NOMO-1 treated with DMSO at 0.1 percent for 48 hours (cell line): Measurements from ENCODE around the gene TMBIM1.

Source experiments
- DNase-seq: peaks from one replicate; lab custom pipeline; 2025; ENCODE audit not compliant: unreplicated experiment; lab: John Stamatoyannopoulos, UW

The TMBIM1 gene

GRCh38 chr2:218292048-218293014, at the start of gene TMBIM1:
TSS of gene TMBIM1 (minus strand) at chr2:218292503. CDS start at chr2:218282141, 10,362 bp downstream.
- DNase-seq = peak; percentile 72

DNA sequence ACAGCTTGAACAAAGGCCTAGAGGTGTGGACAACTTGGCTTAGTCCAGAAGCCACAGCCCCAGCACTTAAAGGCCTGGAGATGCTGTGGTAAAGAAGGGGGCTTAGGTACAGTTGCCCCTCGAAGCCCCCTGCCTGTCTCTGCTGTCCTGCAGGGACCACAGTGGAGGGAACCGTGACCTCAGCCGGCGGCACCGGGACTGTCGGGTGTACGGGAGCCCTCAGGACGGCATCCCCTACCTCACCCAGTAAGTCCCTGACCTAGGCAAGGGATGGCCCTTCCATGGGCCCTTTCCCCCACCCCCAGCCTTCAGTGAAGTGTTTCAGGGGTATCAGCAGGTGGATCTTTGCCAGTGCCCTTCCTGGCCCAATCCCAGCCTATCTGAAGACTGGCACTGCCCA, 49.1 kb upstream of the TMBIM1 start:
- no peak for DNase-seq

DNA sequence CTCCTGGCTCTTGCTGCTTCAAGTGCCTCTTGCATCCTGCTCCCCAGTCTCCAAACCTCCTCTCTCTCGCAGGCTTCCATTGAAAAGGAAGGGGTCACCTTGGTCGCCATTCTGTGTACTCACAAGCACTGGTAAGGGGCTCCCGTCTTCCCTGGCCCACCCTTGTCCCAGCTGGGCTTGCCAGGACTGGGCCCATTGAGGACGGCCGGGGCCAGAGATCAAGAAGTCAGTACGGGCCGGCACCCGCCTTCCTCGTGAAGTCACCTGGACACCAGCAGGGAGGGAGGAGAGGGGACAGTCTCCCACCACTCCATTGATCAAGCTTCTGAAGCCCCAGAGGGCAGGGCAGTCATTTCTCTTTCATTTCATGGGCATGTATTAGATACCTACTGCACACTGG, 48.4 kb upstream of the TMBIM1 start:
- DNase-seq = no peak

DNA sequence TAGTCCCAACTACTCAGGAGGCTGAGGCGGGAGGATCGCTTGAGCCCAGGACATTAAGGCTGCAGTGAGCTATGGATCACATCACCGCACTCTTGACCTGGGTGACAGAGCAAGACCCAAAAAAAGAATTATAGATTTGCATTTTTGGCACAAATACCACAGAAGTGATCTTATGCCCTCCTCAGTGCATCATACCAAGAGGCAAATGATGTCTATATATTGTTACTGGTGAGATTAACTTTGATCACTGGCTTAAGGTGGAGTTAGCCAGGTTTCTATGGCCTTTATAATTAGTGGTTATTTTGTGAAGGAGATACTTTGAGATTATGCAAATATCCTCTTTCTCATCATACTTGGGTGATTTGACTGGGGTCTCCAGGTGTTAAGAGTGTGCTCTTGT, 42.2 kb upstream of the TMBIM1 start:
- no peak for DNase-seq

DNA sequence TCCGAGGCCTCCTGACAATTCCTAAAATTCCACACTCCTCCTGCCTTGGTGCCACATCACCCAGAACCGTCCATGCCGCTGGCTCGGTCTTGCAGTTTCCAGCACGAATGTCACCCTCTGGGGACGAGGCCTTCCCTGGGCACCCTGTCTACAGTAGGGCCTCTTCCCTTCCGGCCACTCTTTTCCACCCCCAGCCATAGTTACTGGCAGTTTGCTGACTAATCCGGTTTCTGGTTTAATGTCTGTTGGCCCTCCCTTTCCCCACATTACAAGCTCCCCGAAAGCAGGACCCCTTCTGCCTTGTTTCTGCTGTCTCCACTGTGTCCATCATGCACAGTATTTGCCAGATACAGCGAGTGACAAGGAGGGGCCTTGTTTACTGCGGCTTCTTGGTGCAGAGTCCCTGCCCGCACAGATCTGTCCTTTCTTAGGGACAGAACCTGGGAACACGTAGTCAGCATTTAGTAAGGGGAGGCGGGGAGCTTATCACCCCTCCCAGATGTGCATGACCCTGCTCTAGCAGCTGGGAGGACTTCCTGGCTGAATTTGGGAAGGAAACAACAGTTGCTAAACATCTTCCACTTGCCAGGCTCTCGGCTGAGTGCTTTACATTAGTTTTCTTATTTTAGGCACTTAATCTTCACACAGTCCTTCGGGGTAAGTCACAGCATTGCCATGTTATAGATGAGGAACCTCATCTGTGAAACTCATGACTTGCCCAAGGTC, 40.8 kb upstream of the TMBIM1 start:
- DNase-seq = peak; percentile 93

- no peak for DNase-seq
These were observed 40.0 kb upstream of the TMBIM1 start for GRCh38 chr2:218332288-218332687.

DNA sequence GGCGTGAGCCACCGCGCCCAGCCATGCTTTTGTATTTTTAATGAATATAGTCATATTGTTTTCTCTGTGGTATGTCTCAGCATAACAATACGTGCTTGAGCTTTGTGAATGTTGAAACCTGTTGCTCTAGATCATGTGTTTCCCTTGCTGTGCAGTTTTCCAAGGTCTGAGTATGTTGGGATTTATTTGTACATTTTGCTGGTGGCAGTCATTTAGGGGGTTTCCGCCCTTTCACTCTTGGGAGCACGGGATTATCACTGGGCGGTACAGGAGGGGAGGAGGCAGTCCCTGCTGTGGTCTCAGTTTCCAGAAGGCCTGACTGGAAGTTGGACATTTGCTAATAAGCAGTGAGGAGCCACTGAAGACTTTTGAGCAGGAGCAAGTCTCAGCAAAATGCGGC, 39.4 kb upstream of the TMBIM1 start:
- no peak for DNase-seq

DNA sequence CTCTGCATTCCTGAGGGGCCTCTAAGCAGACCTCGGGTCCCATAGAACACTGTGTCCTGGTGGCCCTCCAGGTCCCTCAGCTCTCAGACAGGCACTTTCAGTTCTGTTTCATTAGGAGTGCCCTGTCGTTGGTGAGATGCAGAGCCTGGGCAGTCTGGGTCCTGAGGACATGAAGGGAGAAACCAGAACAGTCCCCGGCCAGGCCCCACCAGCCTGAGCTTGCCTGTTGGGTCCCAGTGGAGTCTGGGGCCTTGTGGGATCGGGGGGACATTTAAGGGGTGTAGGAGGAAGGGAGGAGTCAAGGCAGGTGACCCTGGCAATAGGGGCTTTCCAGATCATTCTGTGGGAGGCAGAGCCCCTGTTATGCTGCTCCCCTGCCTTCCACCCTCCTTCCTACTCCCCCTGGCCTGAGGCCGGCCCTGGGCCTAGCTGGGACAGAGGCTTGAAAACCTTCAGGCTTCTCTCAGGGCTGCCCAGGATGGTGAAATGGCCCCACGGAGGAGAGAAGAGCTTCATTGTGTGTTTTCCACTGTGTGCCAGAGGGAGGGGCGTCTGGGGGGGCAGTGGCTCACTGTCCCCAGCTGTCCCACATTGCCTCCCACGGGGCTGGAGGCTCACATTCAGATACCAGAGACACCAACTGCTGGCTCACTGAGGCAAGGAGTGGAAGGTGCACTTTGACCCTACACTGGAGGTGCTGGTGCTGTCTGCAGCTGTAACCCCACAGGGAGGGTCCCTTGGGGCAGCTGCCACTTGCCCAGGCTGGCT, 37.7 kb upstream of the TMBIM1 start:
- DNase-seq = no peak

DNA sequence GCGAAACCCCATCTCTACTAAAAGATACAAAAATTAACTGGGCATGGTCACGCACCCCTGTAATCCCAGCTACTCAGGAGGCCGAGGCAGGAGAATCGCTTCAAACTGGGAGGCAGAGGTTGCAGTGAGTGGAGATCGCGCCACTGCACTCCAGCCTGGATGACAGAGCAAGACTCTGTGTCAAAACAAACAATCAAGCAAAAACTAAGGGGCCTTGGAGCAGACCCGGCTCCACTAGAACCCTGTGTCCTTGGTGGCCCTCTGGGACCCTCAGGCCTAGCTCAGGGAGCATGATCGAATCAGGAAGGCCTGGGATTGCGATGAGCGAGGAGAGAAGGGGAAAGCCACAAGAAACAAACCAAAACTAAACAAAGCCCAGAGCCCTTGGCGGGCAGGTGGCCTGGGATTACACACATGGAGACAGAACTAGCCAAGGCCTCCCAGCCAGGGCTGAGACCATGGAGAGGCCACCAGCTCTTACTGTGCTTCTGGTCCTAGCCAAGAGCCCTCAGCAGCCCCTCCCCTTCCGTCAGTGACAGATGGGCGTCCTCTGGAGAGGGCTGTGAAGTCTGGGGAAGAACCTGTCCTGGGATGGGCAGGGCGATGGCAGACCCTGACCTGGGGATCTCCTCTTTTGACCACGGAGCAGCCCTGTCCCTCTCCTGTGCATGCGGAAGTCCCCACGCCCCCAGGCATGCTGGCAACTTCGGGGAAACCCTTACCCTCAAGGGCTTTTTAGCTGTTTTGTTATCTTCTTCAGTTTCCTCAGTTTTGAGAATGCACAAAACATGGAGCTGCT, 36.9 kb upstream of the TMBIM1 start:
- no peak for DNase-seq

DNA sequence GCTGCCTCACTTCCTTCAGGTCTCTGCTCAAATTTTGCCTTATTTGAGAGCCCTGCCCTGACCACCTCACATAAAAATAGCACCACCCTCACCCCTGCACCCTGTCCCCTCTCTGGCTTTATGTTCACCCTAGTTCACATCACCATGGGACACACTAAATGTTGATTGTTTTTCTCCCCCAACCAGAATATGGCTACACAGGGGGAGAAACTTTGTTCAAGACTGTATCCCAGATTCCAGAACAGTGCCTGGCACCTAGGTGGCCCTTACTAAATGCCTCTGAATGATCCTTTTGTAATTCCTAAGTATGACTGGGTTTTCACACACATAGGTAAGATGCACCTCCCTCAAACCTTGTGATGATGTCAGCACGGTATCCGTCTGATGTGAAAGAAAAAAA, 36.0 kb upstream of the TMBIM1 start:
- no peak for DNase-seq

DNA sequence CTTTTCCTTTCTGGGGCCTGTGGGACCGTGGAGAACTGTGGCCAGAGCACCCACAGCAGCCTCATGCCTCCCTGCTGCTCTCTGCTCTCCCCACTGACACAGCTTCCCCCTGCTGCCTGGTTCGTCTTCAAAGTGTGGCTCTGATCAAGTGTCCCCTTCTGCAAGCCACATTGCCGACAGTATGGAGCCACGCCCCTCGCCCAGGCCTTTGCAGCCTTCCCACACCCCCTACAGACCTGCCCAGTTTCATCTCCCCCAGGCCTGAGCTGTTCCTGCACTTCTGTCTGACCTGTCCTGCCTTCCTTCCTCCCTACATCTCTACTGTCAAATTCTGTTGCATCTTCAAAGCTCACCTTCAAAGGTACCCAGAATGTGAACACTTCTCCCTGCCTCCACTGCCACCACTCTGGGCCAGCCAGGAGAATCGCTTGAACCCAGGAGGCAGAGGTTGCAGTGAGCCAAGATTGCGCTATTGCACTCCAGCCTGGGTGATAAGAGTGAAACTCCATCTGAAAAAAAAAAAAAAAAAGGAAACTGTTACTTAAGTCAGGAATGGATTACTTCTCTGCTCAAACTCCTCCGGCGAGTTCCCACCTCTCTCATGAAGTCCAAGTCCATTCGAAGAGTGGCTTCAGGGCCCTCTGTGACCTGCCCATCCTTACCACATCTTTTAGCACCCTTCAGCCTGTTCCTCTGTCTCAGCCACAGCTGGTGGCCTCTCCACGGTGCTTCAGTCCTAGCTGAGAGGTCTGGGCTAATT, 35.3 kb upstream of the TMBIM1 start:
- DNase-seq = no peak

GRCh38 chr2:218326315-218326714, 34.0 kb upstream of the TMBIM1 start:
- DNase-seq = no peak

GRCh38 chr2:218325566-218326160, 33.4 kb upstream of the TMBIM1 start:
- no peak for DNase-seq

- no peak for DNase-seq
These were observed 31.5 kb upstream of the TMBIM1 start for GRCh38 chr2:218323526-218324472.

DNA sequence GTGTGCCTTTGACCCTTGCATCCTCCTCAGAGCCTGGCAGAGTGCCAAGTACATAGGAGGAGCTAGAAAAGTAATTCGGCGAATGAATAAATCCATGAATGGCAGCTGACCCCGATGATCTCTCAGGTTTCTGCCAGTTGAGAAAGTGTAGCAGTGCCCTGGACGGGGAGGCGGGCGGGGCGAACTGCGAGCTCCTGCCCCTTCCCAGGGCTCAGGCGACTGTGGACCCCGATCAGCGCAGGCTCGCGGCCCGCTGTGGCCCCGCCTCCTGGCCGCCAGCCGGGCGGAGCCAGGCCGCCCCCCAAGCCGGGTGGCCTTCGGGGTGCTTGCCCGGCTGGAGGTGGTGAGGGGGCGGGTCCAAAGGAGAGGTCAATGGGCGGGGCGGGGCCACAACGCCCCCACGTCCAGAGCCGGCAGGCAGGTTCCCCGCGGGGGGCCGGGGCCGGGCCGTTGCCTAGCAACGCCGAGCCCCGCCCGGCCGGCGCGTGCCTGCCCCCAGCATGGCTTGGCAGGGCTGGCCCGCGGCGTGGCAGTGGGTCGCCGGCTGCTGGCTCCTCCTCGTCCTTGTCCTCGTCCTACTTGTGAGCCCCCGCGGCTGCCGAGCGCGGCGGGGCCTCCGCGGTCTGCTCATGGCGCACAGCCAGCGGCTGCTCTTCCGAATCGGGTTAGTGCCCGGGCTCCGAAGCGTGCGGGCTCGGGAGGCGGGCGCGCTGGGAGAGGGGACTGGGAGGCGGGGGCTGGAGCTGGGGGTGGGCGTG, 30.6 kb upstream of the TMBIM1 start:
- peak; percentile 80 for DNase-seq

DNA sequence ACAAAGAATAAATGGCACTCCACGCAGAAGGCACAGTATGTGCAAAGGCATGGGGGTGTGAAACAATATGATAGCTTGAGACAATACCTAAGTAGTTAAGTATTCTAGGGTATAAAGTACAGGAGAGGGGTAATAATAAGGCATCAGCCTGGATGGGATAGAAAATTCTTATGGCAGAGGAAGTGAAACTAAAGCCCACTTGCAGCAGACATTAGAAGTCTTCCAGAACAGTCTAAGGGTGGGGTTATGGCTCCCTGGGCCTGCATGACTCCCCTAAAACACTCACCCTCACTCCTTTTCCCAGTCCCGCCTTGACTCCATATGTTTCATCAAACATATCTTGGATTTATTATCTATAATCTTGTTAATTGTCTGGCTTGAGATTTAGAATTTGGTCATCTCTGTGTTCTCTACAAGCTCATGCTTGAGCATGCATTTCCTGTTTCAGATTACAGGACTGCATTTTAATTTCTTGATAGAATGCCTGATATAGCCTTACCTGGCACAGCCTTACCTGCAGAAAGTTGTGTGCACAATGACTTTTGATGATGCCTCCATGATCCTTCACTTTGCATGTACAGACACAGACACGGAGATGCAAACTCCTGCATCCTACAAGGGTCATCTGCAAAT, 28.5 kb upstream of the TMBIM1 start:
- DNase-seq = peak; percentile 44

GRCh38 chr2:218319813-218320365, 27.6 kb upstream of the TMBIM1 start:
- DNase-seq = no peak
